Measurements from ENCODE around the gene SRP54.
"Not testable (repeated sequence)": the region's sequence is repeated elsewhere in the genome, so short reads cannot be mapped to it uniquely, and the experiment has no call there.

SRP54 gene

DNA sequence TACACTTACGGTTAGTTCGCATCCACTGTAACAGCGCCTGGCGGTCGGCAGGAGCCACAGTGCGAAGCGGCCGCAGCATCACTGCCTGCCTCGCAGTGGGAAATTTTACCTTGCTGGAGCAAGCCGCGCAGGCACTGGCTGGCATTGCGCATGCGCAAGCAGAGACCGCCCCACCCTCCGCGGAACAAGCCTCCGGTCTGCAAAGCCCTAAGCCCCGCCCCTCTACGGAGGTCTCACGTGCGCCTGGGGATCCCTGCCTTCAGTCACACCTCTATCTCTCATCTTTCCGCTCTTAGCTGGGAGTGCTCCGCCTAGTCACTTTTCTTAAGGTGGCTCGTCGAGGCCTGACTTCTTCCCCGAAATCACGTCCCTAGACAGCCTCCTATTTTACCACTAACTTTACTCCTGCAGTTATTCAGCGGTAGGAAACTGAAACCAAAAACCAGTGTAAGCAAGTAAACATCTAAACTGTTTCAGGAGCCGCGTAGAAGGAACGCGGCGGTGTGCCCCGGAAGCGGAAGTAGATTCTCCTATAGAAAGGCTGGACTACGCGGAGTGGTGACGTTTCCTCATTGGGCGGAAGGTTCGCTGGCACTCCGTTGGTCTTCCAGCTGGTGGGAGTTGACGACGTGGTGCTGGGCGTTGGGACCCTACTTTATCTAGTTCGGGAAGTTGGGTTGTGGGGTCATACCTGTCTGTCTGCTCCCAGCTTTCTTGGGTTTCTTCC lies at the start of gene SRP54:
Gene SRP54 (plus strand): TSS at position 572 of the 727 bp plus-strand sequence. CDS start 13,718 bp downstream, outside the sequence.
- peak; percentile 100 for DNase-seq (ENCODE audit: low read depth)

DNA sequence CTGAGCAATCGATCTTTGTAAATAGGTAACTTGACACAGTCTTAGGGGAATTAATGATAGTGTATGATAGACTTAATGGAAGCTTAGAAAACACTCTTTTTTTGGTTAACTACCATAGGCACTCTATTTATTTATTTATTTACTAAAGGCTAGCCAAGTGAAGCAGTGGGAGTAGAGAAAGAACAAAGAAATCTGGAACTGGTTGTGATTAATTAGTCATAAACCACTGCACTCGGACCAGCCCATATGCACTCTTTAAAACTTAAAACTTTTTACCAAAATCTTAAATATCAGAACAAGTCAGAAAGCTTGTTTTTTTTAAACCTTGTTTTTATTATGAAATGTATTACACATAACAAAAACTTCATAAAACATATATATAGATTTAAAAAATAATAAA lies 49.5 kb upstream of the SRP54 start:
- no peak for DNase-seq (ENCODE audit: low read depth)

DNA sequence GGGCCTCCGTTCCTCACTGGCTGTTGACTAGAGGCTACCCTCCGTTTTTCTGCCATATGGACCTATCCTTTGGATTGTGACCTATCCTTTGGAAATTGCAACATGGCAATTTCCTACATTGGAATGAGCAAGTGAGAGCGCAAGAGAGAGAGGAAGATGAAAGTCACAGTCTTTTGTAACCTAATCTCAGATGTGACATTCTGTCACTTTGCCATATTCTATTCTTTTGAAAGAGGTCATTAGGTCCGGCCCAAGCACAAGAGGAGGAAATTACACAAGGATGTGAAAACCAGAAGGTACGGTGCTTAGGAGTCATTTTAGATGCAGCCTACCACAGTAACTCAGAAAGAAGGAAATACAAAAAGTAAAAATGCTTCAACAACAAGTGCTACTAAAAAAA lies 47.3 kb upstream of the SRP54 start:
- no peak for DNase-seq (ENCODE audit: low read depth)

DNA sequence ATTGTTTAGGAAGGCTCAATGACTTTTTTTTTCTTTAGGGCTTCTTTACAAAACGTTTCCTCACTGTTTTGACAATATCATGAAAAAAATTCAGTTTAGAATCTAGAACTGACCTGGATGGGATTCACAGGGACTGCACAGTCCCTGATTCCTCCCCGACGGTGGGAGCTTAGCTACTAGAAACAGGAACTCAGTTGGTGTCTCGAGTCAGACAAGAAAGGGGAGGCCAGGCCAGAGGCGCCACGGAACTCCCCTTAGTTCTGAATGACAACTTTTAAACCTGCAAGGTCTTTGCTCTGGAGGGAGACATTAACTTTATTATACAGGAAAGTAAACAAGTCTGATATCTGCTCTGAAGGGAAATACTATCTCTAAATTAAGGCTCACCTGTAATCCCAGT lies 45.4 kb upstream of the SRP54 start:
- no peak for DNase-seq (ENCODE audit: low read depth)

DNA sequence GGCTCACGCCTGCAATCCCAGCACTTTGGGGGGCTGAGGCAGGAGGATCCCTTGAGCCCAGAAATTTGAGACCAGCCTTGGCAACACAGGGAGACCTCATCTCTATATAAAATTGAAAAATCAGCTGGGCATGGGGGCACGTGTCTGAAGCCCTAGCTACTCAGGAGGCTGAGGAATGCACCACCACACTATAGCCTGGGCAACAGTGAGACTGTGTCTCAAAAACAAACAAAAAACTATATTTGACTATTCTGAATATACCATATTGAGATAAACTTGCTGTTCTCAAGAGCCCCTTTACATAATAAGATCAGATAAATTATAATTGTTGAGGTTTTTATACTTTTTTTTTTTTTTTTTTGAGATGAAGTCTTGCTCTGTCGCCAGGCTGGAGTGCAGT lies 44.9 kb upstream of the SRP54 start:
- no peak for DNase-seq (ENCODE audit: low read depth)

DNA sequence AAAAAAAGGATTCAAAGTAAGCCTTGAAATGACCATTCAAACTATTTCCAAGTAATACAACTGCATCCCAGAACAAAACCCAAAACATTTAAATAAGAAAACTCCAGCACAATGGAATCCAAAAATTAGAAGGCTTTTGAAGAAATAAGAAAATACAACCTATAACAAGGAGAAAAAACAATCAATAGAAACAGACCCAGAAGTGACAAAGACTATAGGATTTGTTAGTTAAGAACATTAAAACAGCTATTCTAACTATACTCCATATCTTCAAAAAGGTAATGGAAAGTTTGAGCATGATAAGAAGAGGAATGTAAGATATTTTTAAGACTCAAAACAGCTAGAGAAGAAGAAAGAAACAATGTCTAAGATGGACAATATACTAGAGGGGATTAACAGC lies 39.3 kb upstream of the SRP54 start:
- no peak for DNase-seq (ENCODE audit: low read depth)

DNA sequence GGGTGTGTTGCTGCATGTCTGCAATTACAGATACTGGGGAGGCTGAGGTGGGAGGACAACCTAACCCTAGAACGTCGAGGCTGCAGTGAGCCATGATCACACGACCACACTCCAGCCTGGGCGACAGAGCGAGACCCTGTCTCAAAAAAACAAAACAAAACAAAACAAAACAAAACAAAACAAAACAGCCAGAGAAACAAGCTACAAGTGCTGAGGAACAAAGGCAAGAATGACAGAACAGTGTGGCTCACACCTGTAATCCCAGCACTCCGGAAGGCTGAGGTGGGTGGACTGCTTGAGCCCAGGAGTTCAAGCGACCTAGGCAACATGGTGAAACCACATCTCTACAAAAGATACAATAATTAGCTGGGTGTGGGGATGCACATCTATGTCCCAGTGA lies 38.0 kb upstream of the SRP54 start:
- no peak for DNase-seq (ENCODE audit: low read depth)

DNA sequence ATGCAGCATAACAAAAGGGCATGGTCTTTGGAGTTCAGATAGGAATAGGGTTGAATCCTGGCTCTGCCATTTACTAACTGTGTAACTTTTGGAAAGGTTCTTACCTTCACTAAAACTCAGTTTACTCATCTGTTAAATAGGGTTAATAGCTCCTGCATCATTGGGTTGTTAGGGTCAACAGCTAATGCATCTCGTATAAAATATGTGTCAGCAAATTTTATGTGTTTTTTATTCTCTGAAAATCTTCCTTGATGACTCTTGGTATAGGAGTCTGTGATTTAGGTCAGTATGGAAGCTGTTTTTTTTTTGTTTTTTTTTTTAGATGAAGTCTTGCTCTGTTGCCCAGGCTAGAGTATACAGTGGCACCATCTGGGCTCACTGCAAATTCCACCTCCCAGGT lies 36.1 kb upstream of the SRP54 start:
- no peak for DNase-seq (ENCODE audit: low read depth)

DNA sequence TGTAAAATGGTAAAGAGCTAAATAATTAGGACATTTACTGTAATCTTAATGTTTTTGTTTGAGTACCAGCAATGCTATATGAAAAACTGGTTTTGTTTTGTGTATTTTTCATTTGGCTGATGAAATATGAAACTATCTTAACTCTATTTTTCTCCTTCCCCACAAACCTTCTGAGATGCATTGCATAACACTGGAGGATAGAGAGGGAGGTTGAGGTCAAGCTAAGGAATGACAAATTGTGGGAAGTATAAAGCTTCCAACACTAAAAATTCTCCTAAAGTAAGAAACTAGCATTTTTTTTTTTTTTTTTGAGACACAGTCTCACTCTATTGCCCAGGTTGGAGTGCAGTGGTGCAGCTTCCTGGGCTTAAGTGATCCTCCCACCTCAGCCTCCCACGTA lies 31.5 kb upstream of the SRP54 start:
- DNase-seq (ENCODE audit: low read depth), result no peak

DNA sequence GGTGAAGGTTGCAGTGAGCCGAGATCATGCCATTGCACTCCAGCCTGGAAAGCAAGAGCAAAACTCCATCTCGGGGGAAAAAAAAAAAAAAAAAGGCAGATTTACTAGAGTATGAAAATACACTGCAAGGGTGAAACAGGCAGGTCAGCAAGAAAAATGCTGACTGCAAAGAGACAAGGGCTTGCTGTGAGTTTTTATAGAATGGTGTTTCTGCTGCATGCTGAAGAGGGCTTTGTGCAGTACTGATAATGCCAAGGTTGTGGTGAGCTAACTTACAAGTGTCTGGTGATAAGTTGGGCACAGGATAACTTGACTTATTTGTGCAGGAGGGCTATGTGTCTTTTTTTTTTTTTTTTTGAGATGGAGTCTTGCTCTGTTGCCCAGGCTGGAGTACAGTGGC lies 25.9 kb upstream of the SRP54 start:
- DNase-seq (ENCODE audit: low read depth), result no peak

DNA sequence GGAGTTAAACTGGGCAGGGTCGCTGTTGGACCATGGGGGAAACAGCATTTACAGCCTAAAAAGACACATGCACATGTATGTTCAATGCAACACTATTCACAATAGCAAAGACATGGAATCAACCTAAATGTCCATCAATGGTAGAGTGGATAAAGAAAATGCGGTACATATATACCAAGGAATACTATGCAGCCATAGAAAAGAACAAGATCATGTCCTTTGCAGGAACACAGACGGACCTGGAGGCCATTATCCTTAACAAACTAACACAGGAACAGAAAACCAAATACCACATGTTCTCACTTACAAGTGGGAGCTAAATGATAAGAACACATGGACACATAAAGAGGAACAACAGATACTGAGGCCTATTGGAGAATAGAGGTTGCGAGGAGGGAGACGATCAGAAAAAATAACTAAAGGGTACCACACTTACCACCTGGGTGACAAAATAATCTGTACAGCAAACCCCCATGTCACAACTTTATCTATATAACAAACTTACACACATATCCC lies 25.0 kb upstream of the SRP54 start:
- no peak for DNase-seq (ENCODE audit: low read depth)

DNA sequence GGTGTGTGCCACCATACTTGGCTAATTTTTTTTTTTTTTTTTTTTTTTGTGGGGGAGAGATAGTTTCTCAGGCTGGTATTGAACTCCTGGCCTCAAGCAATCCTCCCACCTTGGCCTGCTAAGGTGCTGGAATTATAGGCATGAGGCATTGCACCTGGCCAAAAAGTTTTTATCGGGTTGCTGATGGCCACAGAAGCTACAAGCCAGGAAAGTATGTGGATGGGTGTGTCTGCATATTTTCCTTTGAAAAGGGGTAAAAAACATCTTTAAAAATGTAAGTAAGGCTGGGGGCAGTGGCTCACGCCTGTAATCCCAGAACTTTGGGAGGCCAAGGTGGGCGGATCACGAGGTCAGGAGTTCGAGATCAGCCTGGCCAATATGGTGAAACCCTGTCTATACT lies 20.7 kb upstream of the SRP54 start:
- not testable (repeated sequence) for DNase-seq (ENCODE audit: low read depth)

DNA sequence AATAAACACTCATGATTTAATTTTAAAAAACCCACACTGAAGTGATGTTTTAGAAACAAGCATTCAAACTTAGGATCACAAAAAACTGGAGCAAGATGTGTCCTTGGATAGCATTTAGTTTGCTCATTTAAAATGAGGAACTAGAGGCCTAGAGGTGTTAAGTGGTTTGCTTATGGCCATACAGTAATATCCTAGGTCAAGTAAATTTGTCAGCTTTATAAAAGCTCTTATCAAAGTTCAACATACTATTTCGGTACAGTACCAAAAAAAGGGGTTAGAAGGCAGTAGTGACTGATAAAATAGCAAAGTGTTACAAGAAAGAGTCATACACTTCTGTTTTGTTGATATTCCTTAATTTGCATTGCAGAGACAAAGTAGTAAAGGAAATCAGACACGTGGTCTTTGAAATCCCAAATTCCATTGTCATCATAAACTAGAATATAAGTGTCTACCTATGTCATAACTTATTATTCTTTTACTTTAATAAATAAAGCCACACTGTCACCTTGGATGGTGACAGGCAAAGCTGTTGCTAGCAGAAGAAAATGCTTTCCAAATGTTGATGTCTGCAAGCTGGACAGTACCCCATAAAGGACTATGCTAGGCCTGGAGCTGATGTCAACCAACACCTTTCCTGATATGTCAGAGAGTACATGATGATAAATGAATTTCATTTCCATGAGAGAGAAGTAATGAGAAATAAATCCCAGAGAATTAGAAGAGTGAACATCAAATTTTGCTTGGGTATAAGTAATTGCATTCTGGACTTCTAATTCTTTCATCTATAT lies 17.6 kb upstream of the SRP54 start:
- DNase-seq (ENCODE audit: low read depth), result no peak

DNA sequence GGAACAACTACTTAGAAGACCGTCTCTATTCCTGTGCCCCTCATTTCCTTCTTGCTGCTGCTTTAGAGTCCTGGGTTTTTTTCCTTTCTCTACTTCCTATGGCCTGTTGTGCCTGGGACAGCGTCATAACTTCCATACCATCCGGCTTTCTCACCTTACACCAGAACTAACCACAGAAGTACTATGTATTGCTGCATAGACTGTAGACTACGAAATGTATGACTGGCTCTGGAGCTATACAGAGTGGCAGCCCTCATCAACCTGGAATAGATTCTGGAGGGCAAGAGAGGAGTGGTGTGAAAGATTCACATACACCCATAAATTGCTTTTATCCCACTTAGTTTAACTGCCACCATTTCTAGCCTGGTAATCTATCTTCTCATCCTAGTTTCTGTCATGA lies 16.9 kb upstream of the SRP54 start:
- DNase-seq (ENCODE audit: low read depth), result no peak

DNA sequence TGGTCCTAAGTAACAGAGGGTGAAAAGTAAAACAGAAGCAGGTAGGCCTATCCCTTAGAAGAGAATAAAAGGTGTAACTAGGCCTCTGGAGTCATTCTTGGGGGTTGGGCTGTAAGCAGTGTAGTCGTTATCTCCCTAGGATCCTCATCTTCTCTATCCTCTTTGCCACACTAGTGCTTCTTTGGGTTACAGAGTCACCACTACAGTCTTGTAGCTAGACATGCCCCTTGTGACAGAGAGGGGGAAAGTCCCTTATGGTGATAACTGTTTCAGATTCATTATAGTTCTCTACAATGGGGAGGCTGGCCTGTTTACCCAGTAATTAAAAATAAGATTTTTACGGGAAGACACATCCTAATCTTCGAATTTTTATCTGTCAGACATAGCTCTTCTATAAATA lies 16.4 kb upstream of the SRP54 start:
- no peak for DNase-seq (ENCODE audit: low read depth)

DNA sequence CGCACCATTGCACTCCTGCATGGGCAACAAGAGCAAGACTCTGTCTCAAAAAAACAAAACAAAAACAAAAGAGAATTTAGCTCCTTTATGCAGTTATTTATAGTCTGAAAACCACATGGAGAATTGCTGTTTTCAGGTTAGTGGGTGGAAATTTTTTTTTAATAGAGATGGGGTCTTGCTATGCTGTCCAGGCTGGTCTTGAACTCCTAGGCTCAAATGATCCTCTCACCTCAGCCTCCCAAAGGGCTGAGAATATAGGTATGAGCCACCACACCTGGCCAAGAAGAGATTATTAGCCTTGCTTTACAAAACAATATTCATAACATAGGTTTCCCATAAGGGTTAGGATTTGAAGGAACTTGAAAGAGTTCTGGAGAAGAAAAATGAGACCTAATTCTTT lies 12.1 kb upstream of the SRP54 start:
- no peak for DNase-seq (ENCODE audit: low read depth)

DNA sequence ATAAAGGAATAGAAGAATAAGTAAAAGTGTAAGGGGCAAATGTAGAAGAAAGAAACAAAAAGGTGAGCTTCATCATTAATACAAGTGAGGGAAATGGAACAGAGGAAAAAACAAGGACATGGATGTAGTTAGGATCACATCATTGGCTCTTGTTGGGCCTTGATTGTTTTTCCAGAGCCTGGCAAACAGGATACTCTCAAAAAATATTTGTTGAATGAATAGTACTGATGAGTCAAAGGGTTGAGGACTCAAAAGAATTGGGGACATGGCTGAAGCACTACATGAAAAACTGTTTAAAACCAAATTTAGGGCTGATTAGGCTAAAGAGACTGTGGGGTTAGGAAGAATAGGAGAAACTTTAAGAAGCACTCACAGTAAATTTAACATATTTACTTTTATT lies 11.4 kb upstream of the SRP54 start:
- no peak for DNase-seq (ENCODE audit: low read depth)

DNA sequence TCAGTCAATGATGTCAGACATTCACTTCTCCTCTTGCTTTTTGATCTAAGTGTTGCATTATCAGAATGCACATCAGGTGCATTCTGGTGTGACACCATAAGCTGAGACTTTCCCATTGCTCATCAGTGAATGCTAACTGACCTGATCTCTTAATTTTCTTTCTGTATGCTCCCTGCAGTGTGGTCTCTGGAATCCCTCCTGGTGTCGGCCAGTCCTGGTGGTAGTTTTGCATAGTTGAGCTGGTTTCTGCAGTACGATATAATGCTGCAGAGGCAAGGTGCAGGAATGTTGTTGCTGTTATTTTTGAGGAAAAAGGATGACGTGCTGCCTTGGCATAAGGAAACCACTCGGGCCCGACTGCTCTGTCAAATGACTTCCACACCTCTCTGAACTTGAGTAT lies 11.0 kb upstream of the SRP54 start:
- no peak for DNase-seq (ENCODE audit: low read depth)

DNA sequence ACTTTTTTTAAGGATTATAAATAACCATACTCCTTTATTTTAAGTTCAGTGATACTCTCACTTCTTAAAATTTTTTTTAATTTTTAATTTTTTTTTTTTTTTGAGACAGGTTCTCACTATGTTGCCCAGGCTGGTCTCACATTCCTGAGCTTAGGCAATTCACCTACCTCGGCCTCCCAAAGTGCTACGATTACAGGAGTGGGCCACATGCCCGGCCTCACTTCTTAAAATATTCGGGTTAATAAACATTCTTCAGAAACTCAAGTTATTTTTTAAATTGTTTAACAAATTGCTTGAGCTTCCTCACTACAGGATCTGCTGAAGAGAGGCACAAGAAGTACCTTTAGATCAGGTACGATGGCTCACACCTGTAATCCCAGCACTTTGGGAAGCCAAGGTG lies 4.3 kb upstream of the SRP54 start:
- DNase-seq (ENCODE audit: low read depth), result no peak

DNA sequence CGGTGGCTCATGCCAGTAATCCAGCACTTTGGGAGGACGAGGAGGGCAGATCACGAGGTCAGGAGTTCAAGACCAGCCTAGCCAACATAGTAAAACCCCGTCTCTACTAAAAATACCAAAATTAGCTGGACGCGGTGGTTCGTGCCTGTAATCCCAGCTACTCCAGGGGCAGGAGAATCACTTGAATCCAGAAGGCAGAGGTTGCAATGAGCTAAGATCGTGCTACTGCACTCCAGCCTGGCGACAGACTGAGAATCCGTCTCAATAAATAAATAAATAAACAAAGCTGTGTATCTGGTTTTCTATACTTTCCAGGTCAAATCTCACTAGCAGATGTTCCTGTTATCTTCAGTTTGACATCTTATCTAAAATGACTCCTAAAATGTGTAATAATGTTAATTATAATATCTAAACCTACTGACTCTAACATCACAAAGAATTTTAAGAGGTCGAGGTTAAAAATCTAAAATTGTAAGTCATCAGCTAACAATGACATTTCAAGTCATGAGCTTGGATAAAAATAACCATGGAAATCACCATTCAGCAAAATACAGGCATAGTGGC lies 2.4 kb upstream of the SRP54 start:
- no peak for DNase-seq (ENCODE audit: low read depth)

DNA sequence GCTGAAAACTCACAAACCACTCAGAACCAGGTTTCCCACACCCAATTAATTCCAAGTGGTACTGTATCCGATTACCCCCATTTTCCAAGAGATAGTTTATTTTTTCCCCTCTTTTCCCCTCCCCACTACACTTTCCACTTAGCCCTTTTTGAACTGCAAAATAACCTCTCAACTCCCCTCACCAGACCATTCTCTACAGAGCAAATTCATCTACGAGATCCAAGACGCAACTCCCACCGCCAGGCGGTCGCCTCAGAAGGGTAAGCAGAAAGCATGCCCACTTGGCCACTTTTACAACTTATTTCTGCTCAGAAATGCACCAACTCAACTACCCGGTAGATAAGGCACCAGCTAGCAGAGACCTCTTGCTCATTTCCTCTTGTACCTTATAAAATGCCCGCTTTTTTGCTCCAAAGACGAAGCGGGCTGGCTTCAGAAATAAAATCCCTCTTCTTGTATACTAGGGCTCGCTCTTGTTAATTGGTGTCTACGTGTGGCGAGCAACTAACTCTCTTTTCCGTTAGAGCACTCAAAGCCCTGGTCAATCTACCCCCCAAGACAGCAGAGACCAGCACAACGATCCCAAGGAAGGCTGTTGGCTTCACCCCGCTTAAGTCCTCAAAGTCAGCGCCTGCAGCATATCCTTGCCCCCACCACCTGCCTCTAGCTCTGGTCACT lies 910 bp upstream of the SRP54 start:
- peak; percentile 15 for DNase-seq (ENCODE audit: low read depth)

DNA sequence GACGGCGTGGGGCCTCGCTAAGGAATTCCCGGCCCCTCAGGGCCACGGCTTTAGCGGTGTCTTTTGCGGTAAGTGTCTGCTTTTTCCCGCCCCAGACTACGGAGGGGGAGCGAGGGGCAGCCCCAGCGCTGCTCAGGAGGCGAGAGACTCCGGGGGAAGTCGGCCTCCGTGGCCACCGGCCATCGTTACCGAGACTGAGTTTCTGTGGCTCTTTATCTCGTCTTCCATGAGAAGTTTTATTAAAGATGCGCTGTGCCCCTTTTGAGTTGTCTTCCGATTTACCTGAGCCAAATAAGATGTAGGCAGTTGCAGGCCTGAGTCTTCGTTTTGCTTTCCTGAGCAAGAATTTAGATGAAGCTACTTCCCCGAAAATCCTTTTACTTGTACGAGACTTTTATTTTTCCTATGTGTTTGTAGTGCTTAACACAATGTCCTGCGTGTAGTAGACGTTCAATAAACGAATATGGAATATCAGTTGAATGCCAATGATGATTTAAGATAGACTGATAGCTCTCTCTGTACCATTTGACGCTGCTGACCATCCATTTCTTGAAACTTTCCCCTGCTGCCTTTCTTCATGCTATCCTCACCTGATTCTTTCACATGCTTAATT lies 462 bp downstream of the SRP54 start:
- DNase-seq (ENCODE audit: low read depth), result no peak
